HTERT RPE-1 (cell line): ENCODE data around the gene MYL6B.

Experiments used
- in situ Hi-C: fragments of 300-500 bp; cut with MboI; formaldehyde crosslinking; loops from 4 replicates; pipeline ENCODE4 v1.14.3; 2020; ENCODE audit warnings: low sequenced_read_pairs

MYL6B gene

DNA sequence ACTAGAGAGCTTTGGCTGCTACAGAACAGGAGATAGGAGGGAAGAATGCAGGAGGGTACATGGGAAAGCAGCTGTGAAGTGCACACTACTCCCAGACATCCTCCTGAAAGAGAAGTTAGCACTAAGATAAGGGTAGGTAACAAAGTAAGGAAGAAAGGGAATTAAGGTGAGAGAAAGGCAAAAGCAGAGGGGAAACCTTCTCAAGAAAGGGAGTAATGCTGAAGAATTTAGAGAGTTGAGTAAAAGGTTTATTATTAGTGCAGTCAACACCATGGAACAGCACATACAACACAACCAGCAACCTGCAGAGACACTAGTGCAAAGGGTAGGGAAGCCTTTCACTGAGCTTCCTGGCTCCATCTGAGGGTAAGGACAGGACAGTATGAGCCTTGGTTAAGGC lies 51.9 kb downstream of the MYL6B start:
- in situ Hi-C loops = no loop called here

- in situ Hi-C loops = no loop called here
These were observed 53.1 kb downstream of the MYL6B start for GRCh38 chr12:56205445-56205844.

- in situ Hi-C loops = no loop called here
These were observed 54.2 kb downstream of the MYL6B start for GRCh38 chr12:56206452-56207166.
